ENCODE results near the gene TEAD1. TPM values are rescaled to one million over a fixed set of nuclear protein-coding genes. Genes with fewer than 3 reads are reported as not detected.

The TEAD1 gene
- total and polyA plus RNA-seq, 4 donors = 9.1 to 38.4 (median 10.7) TPM

DNA sequence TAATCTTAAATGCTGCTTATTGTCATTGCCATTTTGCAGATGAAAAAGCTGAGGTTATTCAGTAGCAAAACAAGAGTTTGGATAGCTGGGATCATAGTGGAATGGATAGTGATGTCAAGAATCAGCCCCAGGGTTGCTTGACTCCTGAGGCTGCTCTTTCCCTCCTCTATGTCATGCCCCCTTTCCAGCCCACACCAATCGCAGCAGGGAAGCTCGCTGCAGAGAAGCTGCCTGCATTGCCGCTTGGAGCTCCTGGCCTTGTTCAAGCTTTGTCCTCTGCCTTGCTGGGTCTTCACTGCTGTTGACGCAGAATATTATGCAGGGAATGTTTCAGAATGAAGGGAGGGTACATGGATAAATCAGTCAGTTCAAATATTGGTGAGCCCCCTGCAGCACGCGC lies 206.1 kb downstream of the TEAD1 start:
- 98% methylated on average over 6 of the region's 6 CpGs for WGBS
- H3K4me3 ChIP-seq (ENCODE audit: low read depth in 1 of 3, low read length in 3 of 3) = no peak overlapping the region
- no peaks in the 10 kb centered on the region for H3K27me3 ChIP-seq (ENCODE audit: control insufficient read depth in 4 of 4, insufficient read depth in 4 of 4, low read length in 3 of 4)
- TF ChIP-seq HNF4A (conservative IDR thresholded peaks at IDR 0.05) (no peak), FOXA1 (IDR thresholded peaks at IDR 0.05) (no peak), RXRA (IDR thresholded peaks at IDR 0.05) (no peak), HNF4G (IDR thresholded peaks at IDR 0.05) (no peak)
- TF ChIP-seq, protein P1, sequence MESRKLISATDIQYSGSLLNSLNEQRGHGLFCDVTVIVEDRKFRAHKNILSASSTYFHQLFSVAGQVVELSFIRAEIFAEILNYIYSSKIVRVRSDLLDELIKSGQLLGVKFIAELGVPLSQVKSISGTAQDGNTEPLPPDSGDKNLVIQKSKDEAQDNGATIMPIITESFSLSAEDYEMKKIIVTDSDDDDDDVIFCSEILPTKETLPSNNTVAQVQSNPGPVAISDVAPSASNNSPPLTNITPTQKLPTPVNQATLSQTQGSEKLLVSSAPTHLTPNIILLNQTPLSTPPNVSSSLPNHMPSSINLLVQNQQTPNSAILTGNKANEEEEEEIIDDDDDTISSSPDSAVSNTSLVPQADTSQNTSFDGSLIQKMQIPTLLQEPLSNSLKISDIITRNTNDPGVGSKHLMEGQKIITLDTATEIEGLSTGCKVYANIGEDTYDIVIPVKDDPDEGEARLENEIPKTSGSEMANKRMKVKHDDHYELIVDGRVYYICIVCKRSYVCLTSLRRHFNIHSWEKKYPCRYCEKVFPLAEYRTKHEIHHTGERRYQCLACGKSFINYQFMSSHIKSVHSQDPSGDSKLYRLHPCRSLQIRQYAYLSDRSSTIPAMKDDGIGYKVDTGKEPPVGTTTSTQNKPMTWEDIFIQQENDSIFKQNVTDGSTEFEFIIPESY (IDR thresholded peaks at IDR 0.05) = no peak
- TF ChIP-seq, protein P2, sequence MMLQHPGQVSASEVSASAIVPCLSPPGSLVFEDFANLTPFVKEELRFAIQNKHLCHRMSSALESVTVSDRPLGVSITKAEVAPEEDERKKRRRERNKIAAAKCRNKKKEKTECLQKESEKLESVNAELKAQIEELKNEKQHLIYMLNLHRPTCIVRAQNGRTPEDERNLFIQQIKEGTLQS (IDR thresholded peaks at IDR 0.05) = no peak
- TF ChIP-seq, protein P3, sequence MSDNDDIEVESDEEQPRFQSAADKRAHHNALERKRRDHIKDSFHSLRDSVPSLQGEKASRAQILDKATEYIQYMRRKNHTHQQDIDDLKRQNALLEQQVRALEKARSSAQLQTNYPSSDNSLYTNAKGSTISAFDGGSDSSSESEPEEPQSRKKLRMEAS (IDR thresholded peaks at IDR 0.05) = no peak
- TF ChIP-seq, protein P4, sequence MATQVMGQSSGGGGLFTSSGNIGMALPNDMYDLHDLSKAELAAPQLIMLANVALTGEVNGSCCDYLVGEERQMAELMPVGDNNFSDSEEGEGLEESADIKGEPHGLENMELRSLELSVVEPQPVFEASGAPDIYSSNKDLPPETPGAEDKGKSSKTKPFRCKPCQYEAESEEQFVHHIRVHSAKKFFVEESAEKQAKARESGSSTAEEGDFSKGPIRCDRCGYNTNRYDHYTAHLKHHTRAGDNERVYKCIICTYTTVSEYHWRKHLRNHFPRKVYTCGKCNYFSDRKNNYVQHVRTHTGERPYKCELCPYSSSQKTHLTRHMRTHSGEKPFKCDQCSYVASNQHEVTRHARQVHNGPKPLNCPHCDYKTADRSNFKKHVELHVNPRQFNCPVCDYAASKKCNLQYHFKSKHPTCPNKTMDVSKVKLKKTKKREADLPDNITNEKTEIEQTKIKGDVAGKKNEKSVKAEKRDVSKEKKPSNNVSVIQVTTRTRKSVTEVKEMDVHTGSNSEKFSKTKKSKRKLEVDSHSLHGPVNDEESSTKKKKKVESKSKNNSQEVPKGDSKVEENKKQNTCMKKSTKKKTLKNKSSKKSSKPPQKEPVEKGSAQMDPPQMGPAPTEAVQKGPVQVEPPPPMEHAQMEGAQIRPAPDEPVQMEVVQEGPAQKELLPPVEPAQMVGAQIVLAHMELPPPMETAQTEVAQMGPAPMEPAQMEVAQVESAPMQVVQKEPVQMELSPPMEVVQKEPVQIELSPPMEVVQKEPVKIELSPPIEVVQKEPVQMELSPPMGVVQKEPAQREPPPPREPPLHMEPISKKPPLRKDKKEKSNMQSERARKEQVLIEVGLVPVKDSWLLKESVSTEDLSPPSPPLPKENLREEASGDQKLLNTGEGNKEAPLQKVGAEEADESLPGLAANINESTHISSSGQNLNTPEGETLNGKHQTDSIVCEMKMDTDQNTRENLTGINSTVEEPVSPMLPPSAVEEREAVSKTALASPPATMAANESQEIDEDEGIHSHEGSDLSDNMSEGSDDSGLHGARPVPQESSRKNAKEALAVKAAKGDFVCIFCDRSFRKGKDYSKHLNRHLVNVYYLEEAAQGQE (IDR thresholded peaks at IDR 0.05) = no peak
- H3K27ac ChIP-seq (ENCODE audit: low read depth in 1 of 2, low read length in 2 of 2) = no peak overlapping the region
- H3K4me1 ChIP-seq (ENCODE audit: control insufficient read depth in 4 of 4, insufficient read depth in 4 of 4, low read length in 3 of 4) = no peaks in the 10 kb centered on the region
- H3K36me3 ChIP-seq (ENCODE audit: control insufficient read depth in 4 of 4, insufficient read depth in 3 of 4, low read depth in 1 of 4, low read length in 3 of 4) = peaks cover 0 to 22% (median 17%) of the 10 kb centered on the region in 4 donors
- no peaks in the 10 kb centered on the region for H3K9me3 ChIP-seq (ENCODE audit: control insufficient read depth in 4 of 4, low read length in 3 of 4)
- no peak for DNase-seq (ENCODE audit: low spot score)
- H3K9ac ChIP-seq (ENCODE audit: low read depth in 1 of 2, low read length in 2 of 2) = no peak overlapping the region

DNA sequence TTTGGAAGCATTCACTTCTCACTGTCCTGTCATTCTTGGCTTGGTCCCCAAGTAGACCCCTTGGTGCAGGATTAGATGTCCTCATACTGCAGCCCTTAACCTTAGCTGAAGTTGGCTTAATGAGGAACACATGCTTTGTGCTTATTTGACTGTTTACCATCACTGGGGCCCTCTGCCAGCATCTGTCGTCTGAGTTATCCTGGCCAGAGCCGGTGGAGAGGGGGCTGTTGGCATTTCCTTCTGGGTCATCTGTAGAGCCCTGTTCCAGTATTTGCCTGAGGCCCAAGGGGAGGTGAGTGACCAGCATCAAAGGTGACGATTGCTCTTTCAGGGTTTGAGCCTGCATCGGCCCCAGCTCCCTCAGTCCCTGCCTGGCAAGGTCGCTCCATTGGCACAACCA lies 208.4 kb downstream of the TEAD1 start:
- no peak overlapping the region for H3K9ac ChIP-seq (ENCODE audit: low read depth in 1 of 2, low read length in 2 of 2)
- no peaks in the 10 kb centered on the region for H3K4me1 ChIP-seq (ENCODE audit: control insufficient read depth in 4 of 4, insufficient read depth in 4 of 4, low read length in 3 of 4)
- H3K9me3 ChIP-seq (ENCODE audit: control insufficient read depth in 4 of 4, low read length in 3 of 4) = no peaks in the 10 kb centered on the region
- no peak overlapping the region for H3K4me3 ChIP-seq (ENCODE audit: low read depth in 1 of 3, low read length in 3 of 3)
- peaks cover 0 to 25% (median 24%) of the 10 kb centered on the region in 4 donors for H3K36me3 ChIP-seq (ENCODE audit: control insufficient read depth in 4 of 4, insufficient read depth in 3 of 4, low read depth in 1 of 4, low read length in 3 of 4)
- no peak for DNase-seq (ENCODE audit: low spot score)
- WGBS = 77% methylated on average over 5 of the region's 5 CpGs
- H3K27me3 ChIP-seq (ENCODE audit: control insufficient read depth in 4 of 4, insufficient read depth in 4 of 4, low read length in 3 of 4) = no peaks in the 10 kb centered on the region
- no peak overlapping the region for H3K27ac ChIP-seq (ENCODE audit: low read depth in 1 of 2, low read length in 2 of 2)
- no peak for TF ChIP-seq FOXA1 (IDR thresholded peaks at IDR 0.05)
- TF ChIP-seq RXRA (IDR thresholded peaks at IDR 0.05) = no peak
- TF ChIP-seq NR2F2 (IDR thresholded peaks at IDR 0.05) = no peak

DNA sequence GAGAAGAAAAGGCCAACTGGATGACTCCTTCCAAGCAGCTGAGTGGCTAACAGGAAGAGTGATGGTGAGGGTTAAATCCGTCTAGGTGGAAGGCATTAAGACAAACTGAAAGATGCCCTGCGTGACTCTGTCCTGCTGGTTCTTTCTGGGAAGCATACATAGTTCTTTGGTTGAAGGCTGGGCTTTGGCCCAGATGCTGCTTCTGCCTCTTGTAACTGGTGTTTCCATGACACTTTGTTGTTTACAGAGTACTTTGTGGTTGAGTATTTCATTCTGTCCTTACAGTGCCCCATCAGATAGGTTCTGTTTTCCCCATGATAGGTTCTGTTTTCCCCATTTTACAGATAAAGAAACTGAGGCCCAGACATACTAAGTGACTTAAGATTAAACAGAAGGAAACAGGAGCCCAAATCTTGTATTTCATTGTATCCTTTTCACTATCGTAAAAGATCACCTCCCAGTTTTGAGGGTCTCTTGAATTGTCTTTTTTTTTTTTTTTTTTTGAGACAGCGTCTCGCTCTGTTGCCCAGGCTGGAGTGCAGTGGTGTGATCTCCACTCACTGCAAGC lies 210.6 kb downstream of the TEAD1 start:
- 76% methylated on average over 5 of the region's 5 CpGs for WGBS
- no peak overlapping the region for H3K9ac ChIP-seq (ENCODE audit: low read depth in 1 of 2, low read length in 2 of 2)
- peaks cover 0 to 25% (median 22%) of the 10 kb centered on the region in 4 donors for H3K36me3 ChIP-seq (ENCODE audit: control insufficient read depth in 4 of 4, insufficient read depth in 3 of 4, low read depth in 1 of 4, low read length in 3 of 4)
- TF ChIP-seq RAD21 (IDR thresholded peaks at IDR 0.05) = no peak
- TF ChIP-seq SP1 (IDR thresholded peaks at IDR 0.05) = no peak
- TF ChIP-seq, protein P2 (IDR thresholded peaks at IDR 0.05) = no peak
- no peak for TF ChIP-seq FOXA1 (IDR thresholded peaks at IDR 0.05)
- TF ChIP-seq, protein P1 (IDR thresholded peaks at IDR 0.05) = no peak
- TF ChIP-seq YY1 (IDR thresholded peaks at IDR 0.05) = no peak
- no peak for TF ChIP-seq HNF4G (IDR thresholded peaks at IDR 0.05)
- no peak for TF ChIP-seq TAF1 (conservative IDR thresholded peaks at IDR 0.05)
- no peaks in the 10 kb centered on the region for H3K9me3 ChIP-seq (ENCODE audit: control insufficient read depth in 4 of 4, low read length in 3 of 4)
- no peak overlapping the region for H3K4me3 ChIP-seq (ENCODE audit: low read depth in 1 of 3, low read length in 3 of 3)
- no peak for DNase-seq (ENCODE audit: low spot score)
- no peaks in the 10 kb centered on the region for H3K27me3 ChIP-seq (ENCODE audit: control insufficient read depth in 4 of 4, insufficient read depth in 4 of 4, low read length in 3 of 4)
- peaks cover 0 to 3% (median 0%) of the 10 kb centered on the region in 4 donors for H3K4me1 ChIP-seq (ENCODE audit: control insufficient read depth in 4 of 4, insufficient read depth in 4 of 4, low read length in 3 of 4)
- no peak overlapping the region for H3K27ac ChIP-seq (ENCODE audit: low read depth in 1 of 2, low read length in 2 of 2)

Data from liver (tissue), 9 donors.